Heart right ventricle (tissue), 16 donors: Measurements from ENCODE around the gene ULBP2. TPM values are rescaled to one million over a fixed set of nuclear protein-coding genes. Genes with fewer than 3 reads are reported as not detected.
A peak's percentile ranks its signal among the peaks of the same experiment; 100 is the strongest.
"Not testable (repeated sequence)": the region's sequence is repeated elsewhere in the genome, so short reads cannot be mapped to it uniquely, and the experiment has no call there.

Experiments used
- ATAC-seq, 8 donors: fragments of 200-7000 bp; cut with Tn5 transposase; one replicate each; pipeline ENCODE4 v1.9.1; 2020; ENCODE audit warnings: mild to moderate bottlenecking in 8 of 8, moderate library complexity in 8 of 8, moderate number of reproducible peaks in 1 of 8
- DNase-seq, 2 donors: peaks; one replicate each; pipeline ENCODE4 v3.0.0-alpha.2; 2020
- H3K27ac ChIP-seq, 10 donors: fragments of 200-600 bp; sonication (generic) in 2 of 10; one replicate each; pipeline versions ENCODE4 v1.5.0 to v1.8.0; 2020 to 2022; ENCODE audit warnings: mild to moderate bottlenecking in 3 of 10
- H3K27me3 ChIP-seq, 7 donors: fragments of 200-600 bp; one replicate each; pipeline ENCODE4 v1.8.0; 2021 to 2022; ENCODE audit warnings: mild to moderate bottlenecking in 2 of 7
- H3K36me3 ChIP-seq, 9 donors: fragments of 200-600 bp; sonication (generic) in 1 of 9; one replicate each; pipeline versions ENCODE4 v1.5.0 to v1.8.0; 2020 to 2022; ENCODE audit warnings: mild to moderate bottlenecking in 2 of 9
- H3K4me1 ChIP-seq, 9 donors: fragments of 200-600 bp; sonication (generic) in 1 of 9; one replicate each; pipeline versions ENCODE4 v1.5.0 to v1.8.0; 2020 to 2022; ENCODE audit warnings: mild to moderate bottlenecking in 4 of 9
- H3K4me3 ChIP-seq, 10 donors: fragments of 200-600 bp; sonication (generic) in 2 of 10; one replicate each; pipeline versions ENCODE4 v1.5.0 to v1.8.0; 2020 to 2022; ENCODE audit warnings: mild to moderate bottlenecking in 7 of 10, moderate library complexity in 2 of 10
- H3K9me3 ChIP-seq, 11 donors: fragments of 200-600 bp in 10 of 11; sonication (generic) in 2 of 11; one replicate each; pipeline versions ENCODE4 v1.5.0 to v1.8.0; 2013 to 2022; ENCODE audit warnings: mild to moderate bottlenecking in 2 of 11, control low read depth in 1 of 11, moderate library complexity in 1 of 11
- WGBS, 2 donors: extraction: QIAGEN DNeasy Blood & Tissue Kit; methylation state at CpG; one replicate each; pipeline ENCODE4 v1.1.7; 2013; ENCODE audit warnings: inconsistent platforms in 1 of 2; 5-methylcytosine and 5-hydroxymethylcytosine counted together
- intact Hi-C, 10 donors: fragments of 100-400 bp; cut with DNase I; formaldehyde crosslinking; loops; one replicate each; pipeline versions ENCODE4 v1.11.1 to v1.14.2; 2022
- polyA plus RNA-seq, 2 donors: library from polyadenylated mRNA; stranded (reverse); fragments of 200-250 nt; gene quantifications; one replicate each; pipeline ENCODE4 v1.2.3, GENCODE V29; 2013
- total RNA-seq, 10 donors: library from RNA; stranded (reverse); fragmentation: NEBNext Ultra II Directional in 3 of 10; extraction: Animal tissue kit (Norgen Biotek cat#: 25700) in 3 of 10; gene quantifications; one replicate each; pipeline versions ENCODE4 v1.2.1 to v1.2.4, GENCODE V29; 2021 to 2023
- TF ChIP-seq, protein P1 (sequence below), 9 donors: fragments of 200-600 bp; sonication (generic) in 2 of 9; IDR thresholded peaks; one replicate each; pipeline versions ENCODE4 v1.5.0 to v1.8.0; 2021 to 2022; ENCODE audit warnings: antibody characterized with exemption in 9 of 9, mild to moderate bottlenecking in 5 of 9, moderate library complexity in 1 of 9
- donor health status: Arrhythmogenic right ventricular cardiomyopathy.
- donor health status: ischemic (EF 13 %, LVEDD 7.1; RV severe dilation, severe dysfunction).
- donor health status: healthy with polysubstance abuse.
- donor health status: DM: no; HTN: yes; CAD: no.
- donor health status: DM: no; HTN: no; CAD: no.
- donor health status: ischemic (EF 25% LVEDD 6.9; RV normal size, moderate dysfunction).
- donor health status: ischemic (EF 25% LVEDD 5.7; RV mildly dilated, moderate dysfunction).
- donor health status: healthy.
- donor health status: DM: yes; HTN: yes; CAD: no.
- donor health status: Ischemic cardiomyopathy.
- donor health status: ischemic (EF 35%, LVEDD 5.7; RV mildly dilated, moderate dysfunction).
- donor health status: nonischemic (EF 11% LVEDD 7.7; RV severe dilation, severe dysfunction).
- donor health status: DM: yes; HTN: yes; CAD: no.
- donor health status: PGD.
- donor health status: ischemic (EF 29% LVEDD 5.4; RV normal size, mild dysfunction).
- donor health status: nonischemic (EF 23%, LVEDD 6.1; RV moderate dilation, normal function).

The ULBP2 gene
- total and polyA plus RNA-seq, 12 donors, result 0.46 to 2.7 (median 1.1) TPM; not detected in 1

DNA sequence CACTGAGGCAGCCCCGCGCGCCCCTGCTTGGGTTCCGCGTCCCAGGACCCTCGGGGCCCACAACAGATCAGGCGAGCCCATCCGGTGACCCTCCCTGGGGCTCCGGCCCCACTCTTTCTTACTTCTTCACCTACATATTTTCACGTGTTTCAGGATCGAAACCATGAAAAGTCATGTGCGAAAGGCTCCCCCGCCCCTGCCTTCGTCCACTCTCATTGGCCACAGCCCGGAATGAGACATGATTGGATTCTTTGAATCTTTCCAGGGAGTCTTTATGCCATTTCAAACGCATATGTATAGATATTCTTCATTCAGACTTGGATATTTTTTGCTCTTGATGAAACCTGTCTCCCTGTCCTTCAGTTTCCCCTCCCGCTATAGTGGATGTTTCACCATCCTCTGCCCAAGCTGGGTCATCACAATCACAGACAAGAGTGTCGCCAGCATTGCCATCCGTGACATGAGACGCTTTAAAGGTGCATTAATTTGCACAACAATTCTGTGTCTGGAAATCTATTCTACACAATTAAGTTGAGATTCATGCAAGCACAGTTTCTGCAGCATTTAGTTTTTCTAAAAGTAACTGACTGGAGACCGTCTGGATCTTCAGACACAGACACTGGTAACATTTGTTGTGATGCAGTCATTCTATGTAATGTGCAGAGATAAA lies 13.3 kb downstream of the ULBP2 start:
- H3K36me3 ChIP-seq, H3K4me1 ChIP-seq, H3K9me3 ChIP-seq, H3K27ac ChIP-seq, intact Hi-C loops, ATAC-seq, DNase-seq, H3K4me3 ChIP-seq: not testable (repeated sequence)
- 29 to 32% methylated on average over 13 of the region's 21 CpGs for WGBS, 2 donors
- H3K27me3 ChIP-seq, result peaks cover 0 to 94% (median 77%) of the 10 kb centered on the region in 7 donors

GRCh38 chr6:149955654-149956317 lies 14.0 kb downstream of the ULBP2 start:
- H3K4me3 ChIP-seq, H3K27ac ChIP-seq, H3K4me1 ChIP-seq, H3K9me3 ChIP-seq, H3K36me3 ChIP-seq, intact Hi-C loops, DNase-seq, ATAC-seq: not testable (repeated sequence)
- 40 to 48% methylated on average over 7 of the region's 7 CpGs for WGBS, 2 donors
- peaks cover 0 to 94% (median 78%) of the 10 kb centered on the region in 7 donors for H3K27me3 ChIP-seq

- intact Hi-C loops, DNase-seq, H3K9me3 ChIP-seq, H3K36me3 ChIP-seq, H3K4me3 ChIP-seq, H3K27ac ChIP-seq: not testable (repeated sequence)
- 46 to 50% methylated on average over 3 of the region's 3 CpGs for WGBS, 2 donors
- Histone ChIP-seq H3K27me3 (peaks cover 0 to 94% (median 78%) of the 10 kb centered on the region in 7 donors), H3K4me1 (peaks cover 0 to 13% (median 3%) of the 10 kb centered on the region in 9 donors)
- ATAC-seq, result peak in 2 of 8 donors; percentile 33 to 36
These were observed 16.3 kb downstream of the ULBP2 start for GRCh38 chr6:149958124-149958523.

- not testable (repeated sequence) for H3K9me3 ChIP-seq, ATAC-seq, H3K36me3 ChIP-seq, DNase-seq, H3K4me3 ChIP-seq, H3K27ac ChIP-seq
- 88 to 89% methylated on average over 2 of the region's 4 CpGs for WGBS, 2 donors
- Histone ChIP-seq H3K4me1 (peaks cover 0 to 23% (median 18%) of the 10 kb centered on the region in 9 donors), H3K27me3 (peaks cover 9 to 95% (median 78%) of the 10 kb centered on the region in 7 donors)
- intact Hi-C loops, result loop anchor here in 1 of 10 donors (1.0 kb wide), 1 partner anchor 22 kb away; no protein-coding TSS in a partner anchor
These were observed 18.0 kb downstream of the ULBP2 start for GRCh38 chr6:149959806-149960205.

DNA sequence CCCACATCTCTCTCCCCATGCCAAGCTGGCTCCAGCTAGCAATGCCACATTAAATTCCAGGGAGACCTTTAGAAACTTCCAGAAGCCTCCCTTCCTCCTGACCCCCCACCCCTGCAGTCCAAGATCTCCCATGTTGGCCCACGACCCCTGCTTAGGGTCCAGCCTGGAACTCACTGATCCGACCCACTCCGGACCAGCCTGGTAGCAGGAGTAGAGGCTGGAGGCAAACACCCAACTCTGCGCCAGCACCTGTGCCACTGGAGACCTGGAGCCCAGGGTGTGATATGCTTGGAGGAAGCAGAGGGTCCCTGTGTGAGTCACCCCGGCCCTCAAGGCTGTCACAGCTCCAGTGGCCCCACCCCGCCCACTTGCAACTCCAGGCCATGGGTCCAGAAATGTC lies 18.7 kb downstream of the ULBP2 start:
- no peaks in the 10 kb centered on the region for H3K36me3 ChIP-seq
- no peak overlapping the region for H3K4me3 ChIP-seq
- H3K27me3 ChIP-seq, result peaks cover 16 to 96% (median 78%) of the 10 kb centered on the region in 7 donors
- WGBS, 2 donors, result 78 to 82% methylated on average over 6 of the region's 6 CpGs
- no peaks in the 10 kb centered on the region for H3K9me3 ChIP-seq
- peaks cover 0 to 29% (median 24%) of the 10 kb centered on the region in 9 donors for H3K4me1 ChIP-seq
- intact Hi-C loops, result loop anchor here in 1 of 10 donors (1.0 kb wide), 1 partner anchor 22 kb away; no protein-coding TSS in a partner anchor
- no peak for DNase-seq
- no peak for ATAC-seq
- no peak overlapping the region for H3K27ac ChIP-seq
- TF ChIP-seq, protein P1, sequence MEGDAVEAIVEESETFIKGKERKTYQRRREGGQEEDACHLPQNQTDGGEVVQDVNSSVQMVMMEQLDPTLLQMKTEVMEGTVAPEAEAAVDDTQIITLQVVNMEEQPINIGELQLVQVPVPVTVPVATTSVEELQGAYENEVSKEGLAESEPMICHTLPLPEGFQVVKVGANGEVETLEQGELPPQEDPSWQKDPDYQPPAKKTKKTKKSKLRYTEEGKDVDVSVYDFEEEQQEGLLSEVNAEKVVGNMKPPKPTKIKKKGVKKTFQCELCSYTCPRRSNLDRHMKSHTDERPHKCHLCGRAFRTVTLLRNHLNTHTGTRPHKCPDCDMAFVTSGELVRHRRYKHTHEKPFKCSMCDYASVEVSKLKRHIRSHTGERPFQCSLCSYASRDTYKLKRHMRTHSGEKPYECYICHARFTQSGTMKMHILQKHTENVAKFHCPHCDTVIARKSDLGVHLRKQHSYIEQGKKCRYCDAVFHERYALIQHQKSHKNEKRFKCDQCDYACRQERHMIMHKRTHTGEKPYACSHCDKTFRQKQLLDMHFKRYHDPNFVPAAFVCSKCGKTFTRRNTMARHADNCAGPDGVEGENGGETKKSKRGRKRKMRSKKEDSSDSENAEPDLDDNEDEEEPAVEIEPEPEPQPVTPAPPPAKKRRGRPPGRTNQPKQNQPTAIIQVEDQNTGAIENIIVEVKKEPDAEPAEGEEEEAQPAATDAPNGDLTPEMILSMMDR (IDR thresholded peaks at IDR 0.05), result no peak

DNA sequence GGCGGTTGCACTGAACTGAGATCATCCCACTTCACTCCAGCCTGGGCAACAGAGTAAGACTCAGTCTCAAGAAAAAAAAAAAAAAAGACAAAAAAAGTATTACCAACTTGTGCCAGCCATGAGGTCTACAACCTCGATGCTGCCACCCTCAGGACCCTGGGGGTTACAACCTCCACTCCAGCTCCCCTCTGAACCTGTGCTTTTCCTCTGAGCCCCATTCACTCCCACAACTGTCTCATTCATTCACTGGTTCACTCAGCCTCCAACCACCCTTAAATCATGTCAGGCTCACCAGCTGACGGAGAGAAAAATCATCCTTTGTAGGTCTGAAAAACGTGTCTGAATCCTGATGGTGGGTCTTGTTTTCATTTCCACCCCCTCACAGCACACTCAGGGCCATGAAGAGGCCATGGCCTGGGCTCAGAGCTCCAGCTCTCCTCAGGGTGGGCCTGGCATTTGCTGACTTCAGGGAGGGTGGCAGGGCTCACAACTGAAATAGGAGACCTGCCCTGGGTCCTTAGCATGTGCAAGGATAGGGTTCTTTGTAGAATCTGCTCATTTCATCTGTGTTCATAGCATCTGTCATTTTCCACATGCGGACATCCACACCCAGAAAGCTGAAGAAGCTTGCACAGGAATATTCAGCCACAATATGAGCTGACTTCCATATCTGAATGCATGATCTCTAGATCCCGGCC lies 20.1 kb downstream of the ULBP2 start:
- H3K27ac ChIP-seq, result no peak overlapping the region

More for the DNA sequence above, 20.1 kb downstream of the ULBP2 start:
- DNase-seq (no peak), ATAC-seq (no peak)
- TF ChIP-seq, protein P1 (IDR thresholded peaks at IDR 0.05), result peak in 2 of 9 donors; percentile 20 to 33
- Histone ChIP-seq H3K9me3 (no peaks in the 10 kb centered on the region), H3K36me3 (no peaks in the 10 kb centered on the region), H3K4me1 (peaks cover 0 to 31% (median 25%) of the 10 kb centered on the region in 9 donors), H3K4me3 (no peak overlapping the region), H3K27me3 (peaks cover 19 to 94% (median 77%) of the 10 kb centered on the region in 7 donors)
- WGBS, 2 donors, result 67 to 77% methylated on average over 6 of the region's 6 CpGs
- intact Hi-C loops, result no loop called here
